HEK293 (cell line): ENCODE measurements around the gene PRC1.

Experiments
- CTCF ChIA-PET: fragments of 350-600 bp; formaldehyde crosslinking; extraction: SDS; loops from one replicate; lab custom pipeline; 2021; ENCODE audit warnings: antibody characterized with exemption; lab: Yijun Ruan, JAX
- POLR2A ChIA-PET: fragments of 300-600 bp; formaldehyde crosslinking; extraction: SDS; loops from one replicate; lab custom pipeline; 2020; ENCODE audit warnings: antibody characterized with exemption, inconsistent platforms; lab: Yijun Ruan, JAX
- H3K27ac ChIP-seq: fragments of 200-500 bp; sonication (Bioruptor generic); 2 replicates; pipeline ENCODE4 v1.5.1; 2014; ENCODE audit warnings: low read depth, low read length, control low read depth, inconsistent platforms; ENCODE audit errors: extremely low read depth
- H3K36me3 ChIP-seq, 2 experiments: fragments of 200-500 bp in 1 of 2; sonication (Bioruptor generic) in 1 of 2; 1 replicate in 1 of 2; 2 replicates in 1 of 2; pipeline ENCODE4 v1.5.1; 2014 to 2017; ENCODE audit warnings: inconsistent platforms in 2 of 2, low read length in 2 of 2; ENCODE audit not compliant: control insufficient read depth in 2 of 2, insufficient read depth in 1 of 2
- H3K4me1 ChIP-seq: fragments of 200-500 bp; sonication (Bioruptor generic); 2 replicates; pipeline ENCODE4 v1.5.1; 2014; ENCODE audit warnings: mild to moderate bottlenecking, low read length, inconsistent platforms; ENCODE audit not compliant: control insufficient read depth, insufficient read depth
- H3K4me3 ChIP-seq: 2 replicates; pipeline ENCODE4 v1.5.1; 2011; ENCODE audit warnings: low read depth, mild to moderate bottlenecking, control low read depth, low read length, moderate library complexity
- H3K9me3 ChIP-seq: fragments of 200-500 bp; sonication (Bioruptor generic); 2 replicates; pipeline ENCODE4 v1.5.1; 2014; ENCODE audit warnings: low read depth, low read length, inconsistent platforms; ENCODE audit not compliant: control insufficient read depth, insufficient read depth
- GLI4 ChIP-seq: fragments of 450-650 bp; formaldehyde crosslinking; IDR thresholded peaks from 2 replicates; pipeline ENCODE4 v1.5.1; 2016; ENCODE audit warnings: missing biosample characterization, missing genetic modification characterization
- IKZF3 ChIP-seq: fragments of 450-650 bp; IDR thresholded peaks from 2 replicates; pipeline ENCODE4 v1.5.0; 2018; ENCODE audit warnings: missing biosample characterization, mild to moderate bottlenecking, missing genetic modification characterization, moderate library complexity
- PRDM1 ChIP-seq: fragments of 450-650 bp; formaldehyde crosslinking; IDR thresholded peaks from 2 replicates; pipeline ENCODE4; 2016; ENCODE audit warnings: missing biosample characterization, missing genetic modification characterization
- PRDM6 ChIP-seq: fragments of 450-650 bp; formaldehyde crosslinking; IDR thresholded peaks from 2 replicates; pipeline ENCODE4 v1.5.1; 2017; ENCODE audit warnings: missing biosample characterization, missing genetic modification characterization
- TSHZ1 ChIP-seq: fragments of 450-650 bp; formaldehyde crosslinking; IDR thresholded peaks from 2 replicates; pipeline ENCODE4 v1.5.1; 2016; ENCODE audit warnings: missing biosample characterization, missing genetic modification characterization, borderline replicate concordance
- ZNF174 ChIP-seq: fragments of 450-650 bp; formaldehyde crosslinking; IDR thresholded peaks from 2 replicates; pipeline ENCODE4 v1.5.0; 2017; ENCODE audit warnings: missing biosample characterization, mild to moderate bottlenecking, missing genetic modification characterization
- ZNF184 ChIP-seq: fragments of 450-650 bp; IDR thresholded peaks from 2 replicates; pipeline ENCODE4 v1.5.1; 2018; ENCODE audit warnings: missing biosample characterization, mild to moderate bottlenecking, missing genetic modification characterization
- ZNF2 ChIP-seq: fragments of 450-650 bp; formaldehyde crosslinking; IDR thresholded peaks from 2 replicates; pipeline ENCODE4 v1.5.1; 2016; ENCODE audit warnings: missing biosample characterization, missing genetic modification characterization
- ZNF211 ChIP-seq: fragments of 450-650 bp; formaldehyde crosslinking; IDR thresholded peaks from 2 replicates; pipeline ENCODE4 v1.5.1; 2016; ENCODE audit warnings: low read depth, missing biosample characterization, missing genetic modification characterization
- ZNF555 ChIP-seq: fragments of 450-650 bp; formaldehyde crosslinking; conservative IDR thresholded peaks from 2 replicates; pipeline ENCODE4 v1.5.1; 2017; ENCODE audit warnings: missing biosample characterization, mild to moderate bottlenecking, missing genetic modification characterization, inconsistent platforms
- ZNF639 ChIP-seq: fragments of 450-650 bp; formaldehyde crosslinking; IDR thresholded peaks from 2 replicates; pipeline ENCODE4 v1.5.1; 2016; ENCODE audit warnings: missing biosample characterization, missing genetic modification characterization
- ZNF660 ChIP-seq: fragments of 450-650 bp; IDR thresholded peaks from 2 replicates; pipeline ENCODE4 v1.5.1; 2018; ENCODE audit warnings: missing biosample characterization, mild to moderate bottlenecking, missing genetic modification characterization
- ZNF76 ChIP-seq: fragments of 450-650 bp; formaldehyde crosslinking; IDR thresholded peaks from 2 replicates; pipeline ENCODE4; 2016; ENCODE audit warnings: low read depth, missing biosample characterization, missing genetic modification characterization, borderline replicate concordance
- ZNF768 ChIP-seq: fragments of 450-650 bp; formaldehyde crosslinking; IDR thresholded peaks from 2 replicates; pipeline ENCODE4 v1.5.1; 2018; ENCODE audit warnings: missing biosample characterization, mild to moderate bottlenecking, missing genetic modification characterization
- TF ChIP-seq, protein P1 (sequence below): fragments of 450-650 bp; formaldehyde crosslinking; conservative IDR thresholded peaks from 2 replicates; pipeline ENCODE4 v1.5.1; 2016; ENCODE audit warnings: low read depth, missing biosample characterization, missing genetic modification characterization

PRC1 gene

DNA sequence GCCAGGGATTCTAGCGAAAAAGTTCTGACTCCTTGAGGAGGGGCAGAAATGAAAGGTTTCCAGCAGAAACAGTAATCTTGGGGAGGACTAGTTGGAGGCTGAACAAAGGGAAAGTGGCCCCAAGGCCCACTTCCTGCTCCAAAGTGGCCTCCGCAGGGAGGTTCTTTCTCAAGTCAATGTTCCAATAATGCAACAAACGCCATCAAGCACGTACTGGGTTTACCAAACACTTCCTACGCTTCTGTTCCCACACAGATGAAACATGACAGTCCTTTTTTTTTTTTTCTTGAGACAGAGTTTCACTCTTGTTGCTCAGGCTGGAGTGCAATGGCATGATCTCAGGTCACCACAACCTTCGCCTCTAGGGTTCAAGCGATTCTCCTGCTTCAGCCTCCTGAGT is 49.2 kb downstream of the PRC1 start:
- Histone ChIP-seq H3K4me1 (no peaks in the 10 kb centered on the region), H3K27ac (no peak overlapping the region), H3K36me3 (peaks cover 66 to 92% of the 10 kb centered on the region in 2 experiments), H3K9me3 (no peaks in the 10 kb centered on the region), H3K4me3 (no peak overlapping the region)
- POLR2A ChIA-PET, result interaction anchor here (1.4 to 2.5 kb wide), 3 partner anchors 9 to 10 kb away, joined by 7 to 10 read pairs (median 8); partner anchors contain the start of genes RCCD1 and UNC45A
- CTCF ChIA-PET, result interaction anchor here (1.2 to 5.1 kb wide), 5 partner anchors 9 to 327 kb away, joined by 3 to 60 read pairs (median 8); partner anchors contain the start of genes HDDC3 and UNC45A
- TF ChIP-seq ZNF555 (no peak), ZNF768 (tag by site-specific recombination) (no peak), IKZF3 (tag by site-specific recombination) (no peak), PRDM1 (tag by site-specific recombination) (no peak), ZNF76 (no peak), ZNF211 (tag by site-specific recombination) (no peak)

DNA sequence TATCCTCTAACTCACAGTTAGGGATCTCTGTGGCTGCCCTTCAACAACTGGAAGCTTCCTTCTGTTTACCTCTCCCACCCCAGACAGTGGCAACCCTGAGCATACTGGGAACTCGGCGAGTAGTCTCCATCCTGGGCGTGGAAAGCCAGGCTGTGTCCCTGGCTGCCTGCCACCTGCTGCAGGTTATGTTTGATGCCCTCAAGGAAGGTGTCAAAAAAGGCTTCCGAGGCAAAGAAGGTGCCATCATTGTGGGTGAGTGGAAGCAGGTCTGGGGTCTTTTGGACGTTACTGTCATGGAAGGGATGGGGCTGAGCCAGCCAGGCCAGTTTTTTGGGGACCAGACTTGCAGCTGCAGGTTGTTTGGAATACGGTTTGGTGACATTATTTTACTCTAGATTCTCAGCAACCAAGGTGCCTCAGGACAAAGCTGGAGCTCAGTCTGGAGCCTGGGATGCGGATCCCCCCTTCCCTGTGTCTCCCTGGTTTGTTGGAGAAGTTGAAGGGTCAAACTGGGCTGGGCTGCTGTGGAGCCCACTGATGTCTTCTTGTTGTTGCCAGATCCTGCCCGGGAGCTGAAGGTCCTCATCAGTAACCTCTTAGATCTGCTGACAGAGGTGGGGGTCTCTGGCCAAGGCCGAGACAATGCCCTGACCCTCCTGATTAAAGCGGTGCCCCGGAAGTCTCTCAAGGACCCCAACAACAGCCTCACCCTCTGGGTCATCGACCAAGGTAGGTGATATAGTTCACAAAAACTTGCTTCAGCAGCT is 51.8 kb downstream of the PRC1 start:
- Histone ChIP-seq H3K4me1 (no peaks in the 10 kb centered on the region), H3K27ac (no peak overlapping the region), H3K36me3 (peaks cover 68 to 89% of the 10 kb centered on the region in 2 experiments), H3K9me3 (no peaks in the 10 kb centered on the region), H3K4me3 (no peak overlapping the region)
- CTCF ChIA-PET, result interaction anchor here (0.6 to 5.1 kb wide), 5 partner anchors 9 to 304 kb away, joined by 4 to 60 read pairs (median 6); partner anchors contain the start of genes HDDC3, UNC45A and VPS33B
- TF ChIP-seq PRDM6 (no peak), GLI4 (no peak), ZNF2 (tag by site-specific recombination) (no peak), ZNF639 (tag by site-specific recombination) (no peak), TSHZ1 (no peak), ZNF174 (tag by site-specific recombination) (no peak), ZNF184 (no peak), ZNF660 (tag by site-specific recombination) (no peak)
- TF ChIP-seq, protein P1, sequence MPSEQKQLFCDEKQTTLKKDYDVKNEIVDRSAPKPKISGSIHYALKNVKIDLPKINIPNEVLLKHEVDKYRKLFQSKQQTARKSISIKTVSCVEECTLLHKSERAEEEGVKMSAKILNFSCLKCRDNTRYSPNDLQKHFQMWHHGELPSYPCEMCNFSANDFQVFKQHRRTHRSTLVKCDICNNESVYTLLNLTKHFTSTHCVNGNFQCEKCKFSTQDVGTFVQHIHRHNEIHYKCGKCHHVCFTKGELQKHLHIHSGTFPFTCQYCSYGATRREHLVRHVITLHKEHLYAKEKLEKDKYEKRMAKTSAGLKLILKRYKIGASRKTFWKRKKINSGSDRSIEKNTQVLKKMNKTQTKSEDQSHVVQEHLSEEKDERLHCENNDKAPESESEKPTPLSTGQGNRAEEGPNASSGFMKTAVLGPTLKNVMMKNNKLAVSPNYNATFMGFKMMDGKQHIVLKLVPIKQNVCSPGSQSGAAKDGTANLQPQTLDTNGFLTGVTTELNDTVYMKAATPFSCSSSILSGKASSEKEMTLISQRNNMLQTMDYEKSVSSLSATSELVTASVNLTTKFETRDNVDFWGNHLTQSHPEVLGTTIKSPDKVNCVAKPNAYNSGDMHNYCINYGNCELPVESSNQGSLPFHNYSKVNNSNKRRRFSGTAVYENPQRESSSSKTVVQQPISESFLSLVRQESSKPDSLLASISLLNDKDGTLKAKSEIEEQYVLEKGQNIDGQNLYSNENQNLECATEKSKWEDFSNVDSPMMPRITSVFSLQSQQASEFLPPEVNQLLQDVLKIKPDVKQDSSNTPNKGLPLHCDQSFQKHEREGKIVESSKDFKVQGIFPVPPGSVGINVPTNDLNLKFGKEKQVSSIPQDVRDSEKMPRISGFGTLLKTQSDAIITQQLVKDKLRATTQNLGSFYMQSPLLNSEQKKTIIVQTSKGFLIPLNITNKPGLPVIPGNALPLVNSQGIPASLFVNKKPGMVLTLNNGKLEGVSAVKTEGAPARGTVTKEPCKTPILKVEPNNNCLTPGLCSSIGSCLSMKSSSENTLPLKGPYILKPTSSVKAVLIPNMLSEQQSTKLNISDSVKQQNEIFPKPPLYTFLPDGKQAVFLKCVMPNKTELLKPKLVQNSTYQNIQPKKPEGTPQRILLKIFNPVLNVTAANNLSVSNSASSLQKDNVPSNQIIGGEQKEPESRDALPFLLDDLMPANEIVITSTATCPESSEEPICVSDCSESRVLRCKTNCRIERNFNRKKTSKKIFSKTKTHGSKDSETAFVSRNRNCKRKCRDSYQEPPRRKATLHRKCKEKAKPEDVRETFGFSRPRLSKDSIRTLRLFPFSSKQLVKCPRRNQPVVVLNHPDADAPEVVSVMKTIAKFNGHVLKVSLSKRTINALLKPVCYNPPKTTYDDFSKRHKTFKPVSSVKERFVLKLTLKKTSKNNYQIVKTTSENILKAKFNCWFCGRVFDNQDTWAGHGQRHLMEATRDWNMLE (tag by site-specific recombination), result no peak
- TF ChIP-seq, all 188 proteins: peak for 0
- POLR2A ChIA-PET, result interaction anchor here (0.7 to 2.5 kb wide), 5 partner anchors 8 to 53 kb away, joined by 3 to 14 read pairs (median 7); partner anchors contain the start of genes RCCD1 and UNC45A
